ENCODE results near the gene PPM1M. TPM values are rescaled to one million over a fixed set of nuclear protein-coding genes. Genes with fewer than 3 reads are reported as not detected.

Gene PPM1M
- total and polyA plus RNA-seq, 2 experiments from 2014 or later, result 21.6 to 35.7 TPM

DNA sequence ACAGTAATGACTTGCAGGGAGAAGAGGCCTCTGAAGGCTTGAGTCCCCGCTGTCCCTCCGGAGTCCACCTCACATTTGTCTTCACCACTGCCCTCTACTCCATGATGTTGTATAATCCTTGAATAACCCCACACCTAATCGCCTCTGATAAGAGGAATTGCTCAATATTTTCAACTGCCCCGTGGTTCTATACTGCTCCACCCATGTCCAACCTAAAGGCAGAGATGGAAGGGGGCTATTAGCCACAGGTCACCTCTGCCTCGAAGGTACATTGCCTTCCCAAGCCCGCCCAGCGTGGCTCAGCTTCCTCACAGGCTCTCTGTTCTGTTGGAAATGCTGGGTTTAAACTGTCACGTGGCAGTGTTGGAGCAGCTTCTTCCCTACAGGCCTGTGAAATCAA is 32.6 kb upstream of the PPM1M start:
- Histone ChIP-seq H3K27ac (no peak overlapping the region), H3F3A (ENCODE audit: insufficient read depth) (peaks cover 33% of the 10 kb centered on the region), H4K20me1 (ENCODE audit: insufficient read depth) (no peaks in the 10 kb centered on the region), H3K4me1 (ENCODE audit: insufficient read depth) (peaks cover 13% of the 10 kb centered on the region), H3K79me2 (ENCODE audit: insufficient read depth) (no peaks in the 10 kb centered on the region), H3K4me2 (ENCODE audit: unreplicated experiment) (no peak overlapping the region), H3K9me3 (ENCODE audit: low read depth) (no peaks in the 10 kb centered on the region), H3K4me3 (no peak overlapping the region), H3K36me3 (ENCODE audit: low read depth) (peaks cover 56% of the 10 kb centered on the region), H3K9ac (no peak overlapping the region), H3K27me3 (replicated peaks; ENCODE audit: insufficient read depth) (no peaks in the 10 kb centered on the region), H2AFZ (no peak overlapping the region), H3K9me2 (ENCODE audit: insufficient read depth) (no peaks in the 10 kb centered on the region)
- no peak for DNase-seq
- TF ChIP-seq EZH2phosphoT487 (IDR thresholded peaks at IDR 0.05; ENCODE audit: insufficient read depth, low read depth) (no peak), EZH2 (IDR thresholded peaks at IDR 0.05; ENCODE audit: insufficient read depth, poor library complexity, severe bottlenecking) (no peak)
- in situ Hi-C loops (cut with MboI), result no loop called here
- 83 to 89% methylated on average over 8 of the region's 8 CpGs for WGBS, 2 experiments (ENCODE audit: low coverage in 1 of 2, low lambda C conversion rate in 2 of 2, missing lambda C conversion rate in 2 of 2)

DNA sequence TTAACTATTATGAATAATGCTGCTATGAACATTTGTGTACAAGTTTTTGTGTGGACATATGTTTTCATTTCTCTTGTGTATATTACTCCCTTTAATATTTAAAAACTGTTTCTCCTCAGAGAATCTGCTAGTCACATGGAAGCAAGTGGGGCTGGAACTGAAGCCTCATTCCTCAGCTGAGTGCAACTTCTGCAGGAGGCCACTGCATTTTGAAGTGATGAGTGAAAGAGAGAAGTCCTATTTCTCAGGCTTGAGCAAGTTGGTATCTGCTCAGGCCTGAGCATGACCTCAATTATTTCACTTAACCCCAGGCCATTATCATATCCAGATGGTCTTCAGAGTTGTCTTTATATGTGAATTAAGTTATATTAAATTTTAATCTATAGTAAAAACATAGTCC is 31.7 kb upstream of the PPM1M start:
- no peaks in the 10 kb centered on the region for H4K20me1 ChIP-seq (ENCODE audit: insufficient read depth)
- H3F3A ChIP-seq (ENCODE audit: insufficient read depth), result peaks cover 34% of the 10 kb centered on the region
- H3K4me3 ChIP-seq, result no peak overlapping the region
- in situ Hi-C loops (cut with MboI), result no loop called here
- H3K9me2 ChIP-seq (ENCODE audit: insufficient read depth), result no peaks in the 10 kb centered on the region
- H3K9ac ChIP-seq, result no peak overlapping the region
- peak; percentile 28 for DNase-seq
- H3K27ac ChIP-seq, result no peak overlapping the region
- H3K4me1 ChIP-seq (ENCODE audit: insufficient read depth), result peaks cover 13% of the 10 kb centered on the region
- H2AFZ ChIP-seq, result no peak overlapping the region
- no peaks in the 10 kb centered on the region for H3K27me3 ChIP-seq (replicated peaks; ENCODE audit: insufficient read depth)
- TF ChIP-seq EZH2phosphoT487 (IDR thresholded peaks at IDR 0.05; ENCODE audit: insufficient read depth, low read depth) (no peak), EZH2 (IDR thresholded peaks at IDR 0.05; ENCODE audit: insufficient read depth, poor library complexity, severe bottlenecking) (no peak)
- no peaks in the 10 kb centered on the region for H3K79me2 ChIP-seq (ENCODE audit: insufficient read depth)
- no peak overlapping the region for H3K4me2 ChIP-seq (ENCODE audit: unreplicated experiment)
- H3K9me3 ChIP-seq (ENCODE audit: low read depth), result no peaks in the 10 kb centered on the region
- peaks cover 47% of the 10 kb centered on the region for H3K36me3 ChIP-seq (ENCODE audit: low read depth)

DNA sequence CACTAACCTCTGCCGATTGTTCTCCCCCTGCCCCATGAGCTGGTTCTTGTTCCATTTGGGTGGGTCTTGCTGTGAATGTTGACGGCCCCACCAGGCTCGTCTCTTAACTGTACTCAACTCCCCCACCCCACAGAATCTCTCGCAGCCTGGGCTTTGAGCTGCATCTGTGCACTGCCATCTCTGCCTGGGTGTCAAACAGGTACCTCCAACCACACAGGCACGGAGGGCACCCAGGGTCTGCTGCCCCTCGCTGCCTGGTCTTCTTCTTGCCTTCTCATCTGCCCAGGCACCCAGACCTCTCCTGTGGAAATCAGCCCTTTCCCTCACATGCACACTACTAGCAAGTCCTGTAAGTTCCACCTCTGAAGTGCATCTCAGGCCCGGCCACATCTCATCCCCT is 30.2 kb upstream of the PPM1M start:
- no peaks in the 10 kb centered on the region for H4K20me1 ChIP-seq (ENCODE audit: insufficient read depth)
- H3K36me3 ChIP-seq (ENCODE audit: low read depth), result peaks cover 36% of the 10 kb centered on the region
- H3K27me3 ChIP-seq (replicated peaks; ENCODE audit: insufficient read depth), result no peaks in the 10 kb centered on the region
- H3F3A ChIP-seq (ENCODE audit: insufficient read depth), result peaks cover 34% of the 10 kb centered on the region
- no peaks in the 10 kb centered on the region for H3K9me2 ChIP-seq (ENCODE audit: insufficient read depth)
- DNase-seq, result no peak
- no peak overlapping the region for H2AFZ ChIP-seq
- no peak overlapping the region for H3K27ac ChIP-seq
- H3K9me3 ChIP-seq (ENCODE audit: low read depth), result no peaks in the 10 kb centered on the region
- H3K4me1 ChIP-seq (ENCODE audit: insufficient read depth), result peaks cover 13% of the 10 kb centered on the region
- H3K79me2 ChIP-seq (ENCODE audit: insufficient read depth), result no peaks in the 10 kb centered on the region
- H3K4me2 ChIP-seq (ENCODE audit: unreplicated experiment), result no peak overlapping the region
- H3K4me3 ChIP-seq, result no peak overlapping the region
- in situ Hi-C loops (cut with MboI), result no loop called here
- H3K9ac ChIP-seq, result no peak overlapping the region
- TF ChIP-seq EZH2phosphoT487 (IDR thresholded peaks at IDR 0.05; ENCODE audit: insufficient read depth, low read depth), result no peak
- TF ChIP-seq EZH2 (IDR thresholded peaks at IDR 0.05; ENCODE audit: insufficient read depth, poor library complexity, severe bottlenecking), result no peak
- 83 to 92% methylated on average over 7 of the region's 7 CpGs for WGBS, 2 experiments (ENCODE audit: low coverage in 1 of 2, low lambda C conversion rate in 2 of 2, missing lambda C conversion rate in 2 of 2)

DNA sequence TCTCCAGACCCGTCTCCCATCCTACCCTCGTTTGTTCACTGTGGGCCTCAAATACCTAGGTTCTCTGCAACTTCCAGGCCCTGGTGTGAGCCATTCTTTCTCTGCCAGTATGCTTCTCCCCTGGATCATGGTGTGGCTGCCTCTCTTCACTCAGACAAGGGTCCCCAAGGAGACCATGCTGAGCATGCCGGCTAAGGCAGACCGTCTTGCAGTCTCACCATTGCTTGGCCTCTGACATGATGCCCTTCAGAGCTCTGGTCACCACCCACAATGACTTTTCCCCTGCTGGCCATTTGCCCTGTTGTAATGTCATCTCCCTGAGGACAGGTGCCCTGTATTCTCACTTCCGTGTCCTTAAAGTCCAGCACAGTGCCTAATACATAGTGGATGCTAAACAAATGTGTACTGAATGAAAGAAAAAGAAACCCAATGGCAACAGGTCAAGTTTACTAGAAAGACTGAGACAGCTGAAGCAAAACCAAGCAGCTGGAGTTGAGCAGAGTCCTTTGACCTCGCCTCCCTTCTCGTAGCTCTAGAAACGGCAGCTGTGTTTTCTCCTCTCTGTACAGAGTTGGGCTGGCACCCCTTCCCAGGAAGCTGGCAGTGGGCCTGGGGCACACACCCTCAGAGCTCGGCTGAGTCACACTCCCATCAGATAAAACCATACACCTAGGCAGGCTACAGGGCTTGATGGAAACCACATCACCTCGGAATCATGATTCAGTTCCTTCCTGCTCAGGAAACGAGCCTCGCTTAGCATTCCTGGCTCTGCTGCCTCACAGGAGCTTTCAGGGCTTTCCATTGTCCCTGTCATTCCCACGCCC is 28.8 kb upstream of the PPM1M start:
- no peaks in the 10 kb centered on the region for H3K79me2 ChIP-seq (ENCODE audit: insufficient read depth)
- H3K4me1 ChIP-seq (ENCODE audit: insufficient read depth), result peaks cover 13% of the 10 kb centered on the region
- no peak overlapping the region for H2AFZ ChIP-seq
- TF ChIP-seq EZH2 (IDR thresholded peaks at IDR 0.05; ENCODE audit: insufficient read depth, poor library complexity, severe bottlenecking) (no peak), EZH2phosphoT487 (IDR thresholded peaks at IDR 0.05; ENCODE audit: insufficient read depth, low read depth) (no peak)
- H3K4me2 ChIP-seq (ENCODE audit: unreplicated experiment), result peak overlapping the region; percentile 48
- H3F3A ChIP-seq (ENCODE audit: insufficient read depth), result peaks cover 34% of the 10 kb centered on the region
- H3K27ac ChIP-seq, result 0 out of 2 replicates have a peak overlapping the region, but pooled peaks have one; percentile 0
- H3K4me3 ChIP-seq, result no peak overlapping the region
- in situ Hi-C loops (cut with MboI), result no loop called here
- no peaks in the 10 kb centered on the region for H3K9me2 ChIP-seq (ENCODE audit: insufficient read depth)
- H3K9ac ChIP-seq, result no peak overlapping the region
- H4K20me1 ChIP-seq (ENCODE audit: insufficient read depth), result no peaks in the 10 kb centered on the region
- 29 to 34% methylated on average over 13 of the region's 13 CpGs for WGBS, 2 experiments (ENCODE audit: low coverage in 1 of 2, low lambda C conversion rate in 2 of 2, missing lambda C conversion rate in 2 of 2)
- H3K9me3 ChIP-seq (ENCODE audit: low read depth), result no peaks in the 10 kb centered on the region
- H3K36me3 ChIP-seq (ENCODE audit: low read depth), result peaks cover 24% of the 10 kb centered on the region; the same call in 1 of the 2 replicates
- peak; percentile 74 for DNase-seq
- no peaks in the 10 kb centered on the region for H3K27me3 ChIP-seq (replicated peaks; ENCODE audit: insufficient read depth)
